ENCODE results near the gene IL31RA.

IL31RA gene

DNA sequence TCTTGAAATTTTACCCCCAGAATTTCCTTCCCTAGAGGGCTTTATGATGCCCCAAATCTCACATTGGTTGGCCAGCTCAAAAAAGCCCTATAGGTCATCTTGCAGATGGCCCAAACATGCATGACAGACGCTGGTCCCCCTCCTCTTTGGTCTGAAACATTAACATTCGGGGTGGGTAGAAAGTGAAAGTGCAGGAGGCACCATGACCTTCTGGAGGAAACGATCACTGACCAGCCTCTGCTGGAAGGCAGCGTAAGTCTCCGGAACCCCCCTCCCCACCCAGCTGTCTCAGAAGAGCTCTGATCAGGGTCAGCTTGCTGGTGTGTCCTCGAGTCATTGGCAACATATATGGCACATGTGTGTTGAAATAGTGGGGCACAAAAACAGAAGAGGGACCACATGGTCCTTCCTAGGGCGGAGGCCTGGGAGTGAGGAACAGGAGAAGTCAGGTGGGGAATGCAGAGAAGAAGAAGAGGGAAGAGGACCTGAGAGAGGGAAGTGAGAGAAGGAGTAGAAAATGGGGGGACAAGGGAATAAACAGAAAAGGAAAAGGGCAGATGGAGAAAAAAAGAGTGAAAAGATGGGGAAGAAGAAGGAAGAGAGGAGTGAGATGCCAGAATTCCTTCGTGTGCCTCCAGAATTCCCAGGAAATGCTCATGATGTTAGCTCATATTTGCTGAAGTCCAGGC lies 46.2 kb downstream of the IL31RA start:
- no peaks in the 10 kb centered on the region for H3K36me3 ChIP-seq
- H3K27me3 ChIP-seq (ENCODE audit: insufficient read depth, low read depth, severe bottlenecking) = no peaks in the 10 kb centered on the region
- H3K9me3 ChIP-seq (ENCODE audit: severe bottlenecking) = no peaks in the 10 kb centered on the region
- no peak overlapping the region for H3K4me3 ChIP-seq (ENCODE audit: low read depth, low read length)
- no peak for DNase-seq
- TF ChIP-seq, protein P1, sequence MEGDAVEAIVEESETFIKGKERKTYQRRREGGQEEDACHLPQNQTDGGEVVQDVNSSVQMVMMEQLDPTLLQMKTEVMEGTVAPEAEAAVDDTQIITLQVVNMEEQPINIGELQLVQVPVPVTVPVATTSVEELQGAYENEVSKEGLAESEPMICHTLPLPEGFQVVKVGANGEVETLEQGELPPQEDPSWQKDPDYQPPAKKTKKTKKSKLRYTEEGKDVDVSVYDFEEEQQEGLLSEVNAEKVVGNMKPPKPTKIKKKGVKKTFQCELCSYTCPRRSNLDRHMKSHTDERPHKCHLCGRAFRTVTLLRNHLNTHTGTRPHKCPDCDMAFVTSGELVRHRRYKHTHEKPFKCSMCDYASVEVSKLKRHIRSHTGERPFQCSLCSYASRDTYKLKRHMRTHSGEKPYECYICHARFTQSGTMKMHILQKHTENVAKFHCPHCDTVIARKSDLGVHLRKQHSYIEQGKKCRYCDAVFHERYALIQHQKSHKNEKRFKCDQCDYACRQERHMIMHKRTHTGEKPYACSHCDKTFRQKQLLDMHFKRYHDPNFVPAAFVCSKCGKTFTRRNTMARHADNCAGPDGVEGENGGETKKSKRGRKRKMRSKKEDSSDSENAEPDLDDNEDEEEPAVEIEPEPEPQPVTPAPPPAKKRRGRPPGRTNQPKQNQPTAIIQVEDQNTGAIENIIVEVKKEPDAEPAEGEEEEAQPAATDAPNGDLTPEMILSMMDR (IDR thresholded peaks at IDR 0.05; ENCODE audit: low read depth, low read length) = no peak
- H3K27ac ChIP-seq = no peak overlapping the region

DNA sequence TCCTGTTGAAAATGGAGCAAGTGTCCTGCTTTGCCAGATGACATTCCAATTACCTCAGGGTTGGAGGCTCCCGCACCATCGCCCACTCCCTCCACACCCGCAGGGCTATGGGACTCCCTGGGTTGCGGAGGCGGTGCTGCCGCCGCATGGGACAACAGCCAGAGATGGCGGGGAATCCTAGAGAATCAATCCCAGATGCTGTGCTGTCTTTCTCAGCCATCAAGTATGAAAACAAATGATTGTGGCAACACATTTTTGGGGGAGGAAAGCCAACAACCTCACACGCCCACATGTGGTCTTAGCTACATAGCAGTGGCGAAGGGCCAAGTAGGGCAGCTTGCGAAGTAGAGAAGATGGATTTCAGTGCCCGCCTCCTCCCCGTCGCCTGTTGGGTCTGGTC lies 46.7 kb downstream of the IL31RA start:
- TF ChIP-seq, protein P1 (IDR thresholded peaks at IDR 0.05; ENCODE audit: low read depth, low read length) = no peak
- Histone ChIP-seq H3K27me3 (ENCODE audit: insufficient read depth, low read depth, severe bottlenecking) (no peaks in the 10 kb centered on the region), H3K4me3 (ENCODE audit: low read depth, low read length) (no peak overlapping the region), H3K27ac (no peak overlapping the region), H3K36me3 (no peaks in the 10 kb centered on the region), H3K9me3 (ENCODE audit: severe bottlenecking) (no peaks in the 10 kb centered on the region)
- no peak for DNase-seq

DNA sequence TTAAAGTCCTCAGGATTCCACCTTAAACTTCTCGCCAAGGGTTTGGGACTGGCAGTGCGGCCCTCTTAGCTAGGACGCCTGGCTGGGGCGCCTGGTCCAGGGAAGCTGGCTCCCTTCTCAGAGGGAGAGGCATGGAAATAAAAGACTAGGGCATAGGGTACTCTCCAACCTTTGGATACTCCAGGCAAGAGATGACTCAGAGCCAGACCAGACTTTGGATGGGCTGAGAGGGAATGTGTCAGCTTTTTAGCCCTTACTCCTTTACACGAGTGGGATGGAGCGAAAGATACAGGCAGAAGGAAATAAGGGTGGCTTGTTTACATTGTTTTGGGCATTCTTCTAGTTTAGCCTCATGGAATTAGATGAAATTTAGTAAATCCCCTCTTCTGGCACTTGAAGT lies 48.2 kb downstream of the IL31RA start:
- H3K27ac ChIP-seq = no peak overlapping the region
- TF ChIP-seq, protein P1 (IDR thresholded peaks at IDR 0.05; ENCODE audit: low read depth, low read length) = no peak
- DNase-seq = no peak
- no peaks in the 10 kb centered on the region for H3K27me3 ChIP-seq (ENCODE audit: insufficient read depth, low read depth, severe bottlenecking)
- H3K4me3 ChIP-seq (ENCODE audit: low read depth, low read length) = no peak overlapping the region
- no peaks in the 10 kb centered on the region for H3K9me3 ChIP-seq (ENCODE audit: severe bottlenecking)
- no peaks in the 10 kb centered on the region for H3K36me3 ChIP-seq

DNA sequence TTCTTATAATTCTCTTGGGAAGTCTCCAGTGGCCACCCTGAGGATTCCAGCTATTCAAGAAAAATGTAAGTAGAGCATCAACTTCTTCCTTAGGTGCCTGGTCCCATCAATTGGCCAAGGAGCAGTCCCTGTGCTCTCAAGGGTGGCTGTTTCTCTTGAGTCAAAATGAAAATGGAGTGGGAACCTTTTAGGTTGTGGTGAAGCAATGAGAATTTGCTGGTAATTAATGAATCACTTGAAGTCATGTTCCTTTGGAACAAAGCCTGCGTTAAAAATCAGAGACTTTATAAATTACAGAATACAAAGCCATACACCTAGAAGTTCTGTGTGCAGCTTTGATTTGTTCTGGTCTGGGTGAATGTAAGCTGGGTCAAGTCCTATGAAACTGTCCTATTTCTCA lies 48.9 kb downstream of the IL31RA start:
- no peak overlapping the region for H3K27ac ChIP-seq
- H3K9me3 ChIP-seq (ENCODE audit: severe bottlenecking) = no peaks in the 10 kb centered on the region
- H3K36me3 ChIP-seq = no peaks in the 10 kb centered on the region
- no peak overlapping the region for H3K4me3 ChIP-seq (ENCODE audit: low read depth, low read length)
- no peaks in the 10 kb centered on the region for H3K27me3 ChIP-seq (ENCODE audit: insufficient read depth, low read depth, severe bottlenecking)
- TF ChIP-seq, protein P1 (IDR thresholded peaks at IDR 0.05; ENCODE audit: low read depth, low read length) = no peak
- no peak for DNase-seq

- no peaks in the 10 kb centered on the region for H3K36me3 ChIP-seq
- TF ChIP-seq, protein P1 (IDR thresholded peaks at IDR 0.05; ENCODE audit: low read depth, low read length) = no peak
- no peaks in the 10 kb centered on the region for H3K9me3 ChIP-seq (ENCODE audit: severe bottlenecking)
- H3K27me3 ChIP-seq (ENCODE audit: insufficient read depth, low read depth, severe bottlenecking) = no peaks in the 10 kb centered on the region
- no peak overlapping the region for H3K4me3 ChIP-seq (ENCODE audit: low read depth, low read length)
- DNase-seq = no peak
- no peak overlapping the region for H3K27ac ChIP-seq
Observed at GRCh38 chr5:55900776-55901175, 49.6 kb downstream of the IL31RA start.

DNA sequence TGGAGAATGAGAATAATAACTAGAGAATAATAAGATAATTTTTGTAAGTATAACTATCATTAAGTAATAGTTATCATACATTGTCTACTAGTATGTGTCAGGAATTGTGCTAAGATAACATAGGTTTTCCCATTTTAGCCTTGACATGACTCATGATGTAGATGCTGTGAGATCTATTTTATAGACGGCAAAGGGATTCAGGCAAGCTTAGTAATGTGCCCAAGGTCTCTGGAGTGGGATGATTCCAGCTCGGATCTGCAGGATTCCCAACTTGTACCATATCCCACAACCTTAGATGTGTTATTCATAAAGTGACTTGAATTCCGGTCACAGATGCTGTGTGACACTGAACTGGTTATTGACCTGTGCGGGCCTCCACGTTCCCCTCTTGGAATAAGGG lies 51.5 kb downstream of the IL31RA start:
- no peaks in the 10 kb centered on the region for H3K27me3 ChIP-seq (ENCODE audit: insufficient read depth, low read depth, severe bottlenecking)
- DNase-seq = no peak
- no peaks in the 10 kb centered on the region for H3K36me3 ChIP-seq
- no peak overlapping the region for H3K27ac ChIP-seq
- no peak overlapping the region for H3K4me3 ChIP-seq (ENCODE audit: low read depth, low read length)
- TF ChIP-seq, protein P1 (IDR thresholded peaks at IDR 0.05; ENCODE audit: low read depth, low read length) = no peak
- no peaks in the 10 kb centered on the region for H3K9me3 ChIP-seq (ENCODE audit: severe bottlenecking)
